ENCODE data around the gene MFSD11. TPM values are rescaled to one million over a fixed set of nuclear protein-coding genes. Genes with fewer than 3 reads are reported as not detected.

Gene MFSD11
- 28.9 and 56.1 TPM in 2 replicates for total RNA-seq

GRCh38 chr17:76737676-76738467, at the start of gene MFSD11:
MFSD11 (plus strand) TSS chr17:76738119; CDS start chr17:76738353, 234 bp downstream.

GRCh38 chr17:76710863-76711611, 26.9 kb upstream of the MFSD11 start, which contains the start of gene MXRA7:
MXRA7 (minus strand) TSS chr17:76710965; CDS start chr17:76710946, 19 bp downstream.

GRCh38 chr17:76726231-76726775, 11.6 kb upstream of the MFSD11 start, which contains the start of gene JMJD6:
JMJD6 (minus strand) TSS chr17:76726606; CDS start chr17:76726475, 131 bp downstream.

GRCh38 chr17:76726776-76727718, 10.9 kb upstream of the MFSD11 start, which contains the start of gene METTL23:
METTL23 (plus strand) TSS chr17:76726839; CDS start chr17:76729711, 2,872 bp downstream.

GRCh38 chr17:76737082-76737675, 740 bp upstream of the MFSD11 start, which contains the start of gene SRSF2:
SRSF2 (minus strand) TSS chr17:76737331; CDS start chr17:76737160, 171 bp downstream.

Small RNAs within 50 kb of the gene (small RNA-seq; reads per million reads assigned to genes)
- not detected for gene AC005837.3 (ENCODE audit: low replicate concordance)
- not detected for gene RF02271 (ENCODE audit: low replicate concordance)
- gene RNU6-97P (ENCODE audit: low replicate concordance): not detected
- gene RNY4P36 (ENCODE audit: low replicate concordance): 0.29 reads per million

Other genes with a start within 250 kb of the MFSD11 start
- 34.4 and 40.2 TPM in 2 replicates for gene RHBDF2, start 236.7 kb upstream of the MFSD11 start, total RNA-seq
- 73.5 and 104 TPM in 2 replicates for gene CYGB, start 200.4 kb upstream of the MFSD11 start, total RNA-seq
- 3.5 and 4.3 TPM in 2 replicates for gene PRCD, start 198.1 kb upstream of the MFSD11 start, total RNA-seq
- 1.3 and 2.6 TPM in 2 replicates for gene ST6GALNAC2, start 152.3 kb upstream of the MFSD11 start, total RNA-seq
- gene ST6GALNAC1, start 94.4 kb upstream of the MFSD11 start, total RNA-seq: not detected in 2 replicates
- 194 and 211 TPM in 2 replicates for gene MXRA7, start 27.2 kb upstream of the MFSD11 start, total RNA-seq
- gene JMJD6, start 11.5 kb upstream of the MFSD11 start, total RNA-seq: 24.2 and 37.0 TPM in 2 replicates
- gene METTL23, start 11.3 kb upstream of the MFSD11 start, total RNA-seq: 17.7 and 25.5 TPM in 2 replicates
- 122 and 305 TPM in 2 replicates for gene SRSF2, start 788 bp upstream of the MFSD11 start, total RNA-seq
- 0.22 and 0.86 TPM in 2 replicates for gene MGAT5B, start 130.3 kb downstream of the MFSD11 start, total RNA-seq